Keratinocyte (primary cell): ENCODE measurements around the gene NAP1L5. TPM values are rescaled to one million over a fixed set of nuclear protein-coding genes. Genes with fewer than 3 reads are reported as not detected.

Experiments
- DNase-seq: peaks from one replicate; pipeline ENCODE4 v3.0.0-alpha.2; 2011; ENCODE audit warnings: low read depth, missing footprints, low spot score
- FAIRE-seq: peaks from 2 replicates; lab custom pipeline; 2011; peaks lifted over from hg19 to GRCh38; lab: Jason Lieb, UNC
- H2AFZ ChIP-seq: 2 replicates; pipeline ENCODE4 v1.6.0; 2012; ENCODE audit warnings: low read length, control low read depth, inconsistent platforms; ENCODE audit not compliant: control insufficient read depth
- H3K27ac ChIP-seq: 2 replicates; pipeline ENCODE4 v1.5.1; 2011; ENCODE audit warnings: low read length; ENCODE audit not compliant: control insufficient read depth, insufficient read depth
- H3K27me3 ChIP-seq: 3 replicates; pipeline ENCODE4 v1.6.0; 2011; ENCODE audit warnings: low read length; ENCODE audit not compliant: control insufficient read depth, insufficient read depth; ENCODE audit errors: extremely low read depth
- H3K36me3 ChIP-seq, 2 experiments: 2 replicates in 1 of 2; 3 replicates in 1 of 2; pipeline ENCODE4 v1.5.1; 2011; ENCODE audit warnings: low read length in 2 of 2, mild to moderate bottlenecking in 1 of 2; ENCODE audit not compliant: control insufficient read depth in 2 of 2, insufficient read depth in 2 of 2; ENCODE audit errors: extremely low read depth in 1 of 2
- H3K4me1 ChIP-seq: 3 replicates; pipeline ENCODE4 v1.5.1; 2011; ENCODE audit warnings: low read length; ENCODE audit not compliant: control insufficient read depth, insufficient read depth; ENCODE audit errors: extremely low read depth
- H3K4me2 ChIP-seq: 3 replicates; pipeline ENCODE4 v1.6.0; 2011; ENCODE audit warnings: low read depth, low read length; ENCODE audit not compliant: control insufficient read depth, insufficient read depth; ENCODE audit errors: extremely low read depth
- H3K4me3 ChIP-seq, 3 experiments: fragments of 200-600 bp in 1 of 3; sonication (generic) in 1 of 3; 2 replicates in 2 of 3; 3 replicates in 1 of 3; pipeline ENCODE4 v1.5.1; 2011 to 2016; ENCODE audit warnings: low read length in 3 of 3, mild to moderate bottlenecking in 3 of 3, control low read depth in 2 of 3, inconsistent platforms in 1 of 3, low read depth in 1 of 3, mixed read lengths in 1 of 3, mixed run types in 1 of 3, moderate library complexity in 1 of 3; ENCODE audit not compliant: control insufficient read depth in 2 of 3, insufficient read depth in 2 of 3; ENCODE audit errors: extremely low read depth in 1 of 3
- H3K79me2 ChIP-seq: 2 replicates; pipeline ENCODE4 v1.6.0; 2012; ENCODE audit warnings: low read length; ENCODE audit not compliant: control insufficient read depth, insufficient read depth
- H3K9ac ChIP-seq: 3 replicates; pipeline ENCODE4 v1.6.0; 2011; ENCODE audit warnings: low read length; ENCODE audit not compliant: control insufficient read depth, insufficient read depth; ENCODE audit errors: extremely low read depth
- H3K9me1 ChIP-seq: 3 replicates; pipeline ENCODE4 v1.6.0; 2011; ENCODE audit warnings: low read length; ENCODE audit not compliant: control insufficient read depth, insufficient read depth; ENCODE audit errors: extremely low read depth
- H3K9me3 ChIP-seq: 2 replicates; pipeline ENCODE4 v1.5.1; 2012; ENCODE audit warnings: low read depth, low read length; ENCODE audit not compliant: control insufficient read depth
- H4K20me1 ChIP-seq: 3 replicates; pipeline ENCODE4 v1.6.0; 2011; ENCODE audit warnings: low read length; ENCODE audit not compliant: control insufficient read depth, insufficient read depth; ENCODE audit errors: extremely low read depth
- EZH2 ChIP-seq: IDR thresholded peaks from one replicate; pipeline ENCODE4 v1.6.1; 2012; ENCODE audit warnings: inconsistent platforms, mild to moderate bottlenecking, low read length, moderate library complexity
- dilution Hi-C: fragments of 300-500 bp; cut with MboI; formaldehyde crosslinking; loops from one replicate; pipeline ENCODE4 v1.7.0; 2020; ENCODE audit warnings: low sequenced_read_pairs; ENCODE audit not compliant: extremely low pct_ligation_motif_present
- polyA plus RNA-seq, 5 experiments: library from polyadenylated mRNA; depleted of rRNA in 3 of 5; stranded (reverse) in 3 of 5; stranded (forward) in 1 of 5; unstranded in 1 of 5; fragments of >200 nt; gene quantifications; 1 replicate in 1 of 5; 2 replicates in 3 of 5; 3 replicates in 1 of 5; pipeline versions ENCODE4 v1.2.1 to v1.2.3, GENCODE V29; 2011 to 2012; ENCODE audit warnings: missing spikeins in 2 of 5, low read depth in 1 of 5, low replicate concordance in 1 of 5
- TF ChIP-seq, protein P1 (sequence below), 3 experiments: IDR thresholded peaks in 1 of 3; conservative IDR thresholded peaks in 1 of 3; optimal IDR thresholded peaks in 1 of 3; 2 replicates in 2 of 3; 3 replicates in 1 of 3; pipeline versions ENCODE3 to v1.5.1; 2011; ENCODE audit warnings: low read length in 3 of 3, mild to moderate bottlenecking in 3 of 3, moderate library complexity in 2 of 3, control low read depth in 1 of 3, inconsistent platforms in 1 of 3; ENCODE audit not compliant: insufficient read depth in 2 of 3; ENCODE audit errors: extremely low read depth in 1 of 3

Gene NAP1L5
- polyA plus RNA-seq, 1 donor (not counting 4 experiments of a cell fraction or from before 2014, with no cell fraction given): 1.8 TPM

DNA sequence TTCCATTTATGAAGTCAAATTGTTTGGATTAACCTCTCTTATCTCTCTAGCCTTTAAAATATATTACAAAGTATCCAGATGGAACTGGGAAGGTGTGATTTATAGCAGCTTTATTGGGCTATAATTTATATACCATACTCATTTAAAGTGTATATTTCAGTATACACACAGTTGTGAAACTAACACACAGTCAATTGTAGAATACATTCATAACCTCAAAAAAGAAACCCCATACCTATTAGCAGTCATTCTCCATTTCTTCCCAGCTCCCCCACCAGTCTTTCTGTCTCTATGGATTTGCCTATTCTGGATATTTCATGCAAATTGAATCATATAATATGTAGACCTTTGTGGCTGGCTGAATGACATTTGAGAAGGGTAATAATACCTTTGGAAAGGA, 7.6 kb upstream of the NAP1L5 start:
- DNase-seq: no peak
- no peaks in the 10 kb centered on the region for H3K27me3 ChIP-seq
- H3K4me1 ChIP-seq: no peaks in the 10 kb centered on the region
- dilution Hi-C loops: no loop called here
- H4K20me1 ChIP-seq: no peaks in the 10 kb centered on the region
- H2AFZ ChIP-seq: no peak overlapping the region
- H3K9me3 ChIP-seq: no peaks in the 10 kb centered on the region
- H3K4me2 ChIP-seq: no peak overlapping the region
- no peaks in the 10 kb centered on the region for H3K79me2 ChIP-seq
- H3K9ac ChIP-seq: no peak overlapping the region
- TF ChIP-seq EZH2: no peak
- TF ChIP-seq, protein P1, sequence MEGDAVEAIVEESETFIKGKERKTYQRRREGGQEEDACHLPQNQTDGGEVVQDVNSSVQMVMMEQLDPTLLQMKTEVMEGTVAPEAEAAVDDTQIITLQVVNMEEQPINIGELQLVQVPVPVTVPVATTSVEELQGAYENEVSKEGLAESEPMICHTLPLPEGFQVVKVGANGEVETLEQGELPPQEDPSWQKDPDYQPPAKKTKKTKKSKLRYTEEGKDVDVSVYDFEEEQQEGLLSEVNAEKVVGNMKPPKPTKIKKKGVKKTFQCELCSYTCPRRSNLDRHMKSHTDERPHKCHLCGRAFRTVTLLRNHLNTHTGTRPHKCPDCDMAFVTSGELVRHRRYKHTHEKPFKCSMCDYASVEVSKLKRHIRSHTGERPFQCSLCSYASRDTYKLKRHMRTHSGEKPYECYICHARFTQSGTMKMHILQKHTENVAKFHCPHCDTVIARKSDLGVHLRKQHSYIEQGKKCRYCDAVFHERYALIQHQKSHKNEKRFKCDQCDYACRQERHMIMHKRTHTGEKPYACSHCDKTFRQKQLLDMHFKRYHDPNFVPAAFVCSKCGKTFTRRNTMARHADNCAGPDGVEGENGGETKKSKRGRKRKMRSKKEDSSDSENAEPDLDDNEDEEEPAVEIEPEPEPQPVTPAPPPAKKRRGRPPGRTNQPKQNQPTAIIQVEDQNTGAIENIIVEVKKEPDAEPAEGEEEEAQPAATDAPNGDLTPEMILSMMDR (optimal IDR thresholded peaks at IDR 0.05 in 1 of 3, IDR thresholded peaks at IDR 0.05 in 1 of 3, conservative IDR thresholded peaks at IDR 0.05 in 1 of 3; ENCODE audit: extremely low read depth in 1 of 3, insufficient read depth in 2 of 3, low read length in 3 of 3): no peak
- no peak overlapping the region for H3K27ac ChIP-seq
- no peaks in the 10 kb centered on the region for H3K9me1 ChIP-seq
- FAIRE-seq: no peak
- peaks cover 0 to 15% of the 10 kb centered on the region in 2 experiments for H3K36me3 ChIP-seq
- H3K4me3 ChIP-seq: no peak overlapping the region

DNA sequence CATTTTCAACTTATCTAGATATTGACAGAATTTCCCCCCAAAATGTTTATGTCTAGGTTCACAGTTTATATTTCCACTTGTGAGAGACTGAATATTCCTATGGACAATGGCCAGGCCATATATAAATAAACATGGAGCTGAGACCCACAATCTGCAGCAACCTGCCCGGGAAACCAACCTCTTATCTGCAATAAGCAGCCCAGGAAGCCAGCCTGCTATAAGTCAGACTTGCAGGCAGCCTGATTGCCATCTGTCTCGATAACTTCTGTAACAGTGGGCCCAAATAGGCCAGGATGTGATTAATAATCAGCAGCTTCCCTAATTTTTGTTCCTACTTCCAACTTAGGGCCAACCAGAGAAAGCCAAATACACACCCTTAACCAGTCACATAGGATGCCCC, 5.2 kb upstream of the NAP1L5 start:
- no peaks in the 10 kb centered on the region for H3K4me1 ChIP-seq
- FAIRE-seq (no peak), DNase-seq (no peak)
- no peaks in the 10 kb centered on the region for H3K9me3 ChIP-seq
- H2AFZ ChIP-seq: no peak overlapping the region
- H3K79me2 ChIP-seq: no peaks in the 10 kb centered on the region
- H3K9me1 ChIP-seq: no peaks in the 10 kb centered on the region
- no peaks in the 10 kb centered on the region for H3K27me3 ChIP-seq
- no peaks in the 10 kb centered on the region for H4K20me1 ChIP-seq
- no peak overlapping the region for H3K9ac ChIP-seq
- TF ChIP-seq EZH2: no peak
- H3K27ac ChIP-seq: no peak overlapping the region
- dilution Hi-C loops: no loop called here
- H3K4me3 ChIP-seq: no peak overlapping the region
- H3K36me3 ChIP-seq: peaks cover 0 to 13% of the 10 kb centered on the region in 2 experiments
- no peak overlapping the region for H3K4me2 ChIP-seq

DNA sequence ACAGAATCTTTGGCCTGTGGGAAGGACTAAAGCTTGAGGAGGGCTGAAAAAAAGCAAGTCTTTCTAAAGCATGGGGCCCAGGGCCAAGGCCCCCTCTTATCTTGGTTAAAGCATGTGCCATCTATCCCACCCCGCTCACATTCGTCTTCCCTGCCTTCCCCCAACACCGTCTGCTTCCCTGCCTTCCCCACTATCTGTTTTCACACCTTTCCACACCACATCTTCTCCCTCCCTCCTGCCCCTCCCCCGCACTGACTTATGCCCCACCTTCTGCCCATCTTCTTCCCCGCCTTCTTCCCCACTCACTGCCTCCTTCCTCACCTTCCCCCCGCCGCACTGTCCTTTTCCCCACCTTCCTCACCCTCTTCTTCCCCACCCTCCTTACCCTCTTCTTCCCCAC, 890 bp upstream of the NAP1L5 start:
- Histone ChIP-seq H4K20me1 (no peaks in the 10 kb centered on the region), H3K27me3 (no peaks in the 10 kb centered on the region), H3K9ac (no peak overlapping the region), H3K4me1 (peaks cover 2% of the 10 kb centered on the region), H3K79me2 (no peaks in the 10 kb centered on the region), H3K4me2 (no peak overlapping the region), H3K4me3 (no peak overlapping the region), H3K9me3 (no peaks in the 10 kb centered on the region), H3K9me1 (no peaks in the 10 kb centered on the region), H3K36me3 (peaks cover 0 to 1% of the 10 kb centered on the region in 2 experiments), H2AFZ (no peak overlapping the region), H3K27ac (no peak overlapping the region)
- TF ChIP-seq, protein P1 (optimal IDR thresholded peaks at IDR 0.05 in 1 of 3, IDR thresholded peaks at IDR 0.05 in 1 of 3, conservative IDR thresholded peaks at IDR 0.05 in 1 of 3; ENCODE audit: extremely low read depth in 1 of 3, insufficient read depth in 2 of 3, low read length in 3 of 3): no peak
- TF ChIP-seq EZH2: no peak
- dilution Hi-C loops: no loop called here
- DNase-seq (no peak), FAIRE-seq (no peak)
